Stimulated activated CD8-positive, alpha-beta memory T cell treated with anti-CD3 and anti-CD28 coated beads, Interleukin-15, amount 100 ng/mL, for 4 hours (primary cell): ENCODE data around the gene ETFRF1.

Experiments used
- DNase-seq, 2 donors: peaks; one replicate each; pipeline ENCODE4 v3.0.0-alpha.2; 2020; ENCODE audit warnings: low read depth in 2 of 2

ETFRF1 gene

GRCh38 chr12:25213338-25213737 is 18.3 kb downstream of the ETFRF1 start:
- no peak for DNase-seq

DNA sequence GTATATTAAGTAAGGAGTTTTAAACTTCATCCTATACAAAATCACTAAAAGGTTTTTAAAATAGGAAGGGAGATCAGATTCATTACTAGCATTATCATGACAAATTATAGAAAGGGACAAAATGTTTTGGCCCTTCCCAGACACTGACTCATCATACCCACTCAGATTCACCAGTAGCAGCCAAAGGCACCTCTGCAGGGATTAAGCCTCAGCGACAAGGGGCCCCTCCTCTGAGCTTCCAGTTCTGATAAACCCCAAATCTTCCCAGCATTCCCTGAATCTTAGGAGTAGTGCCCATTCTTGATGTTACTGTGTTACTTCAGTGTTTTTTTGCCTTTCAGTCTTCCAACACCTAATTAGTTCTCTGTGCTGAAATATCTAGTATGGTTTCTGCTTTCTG is 41.2 kb downstream of the ETFRF1 start:
- DNase-seq, result no peak

DNA sequence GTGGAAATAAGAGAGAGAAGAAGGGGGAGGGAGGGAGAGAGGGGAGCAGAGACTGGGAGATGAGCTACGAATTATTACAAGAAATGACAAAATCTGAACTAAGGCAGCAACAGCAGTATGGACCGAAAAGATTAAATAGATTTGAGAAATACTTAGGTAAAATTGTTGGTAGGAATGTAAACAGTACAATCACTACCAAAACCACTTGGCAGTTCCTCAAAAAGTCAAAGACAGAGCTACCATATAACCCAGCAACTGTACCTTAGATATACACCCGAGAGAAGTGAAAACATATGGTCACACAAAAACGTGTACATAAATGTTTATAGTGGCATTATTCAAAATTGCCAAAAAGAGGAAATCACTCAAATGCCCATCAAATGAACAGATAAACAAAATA is 41.6 kb downstream of the ETFRF1 start:
- no peak for DNase-seq

DNA sequence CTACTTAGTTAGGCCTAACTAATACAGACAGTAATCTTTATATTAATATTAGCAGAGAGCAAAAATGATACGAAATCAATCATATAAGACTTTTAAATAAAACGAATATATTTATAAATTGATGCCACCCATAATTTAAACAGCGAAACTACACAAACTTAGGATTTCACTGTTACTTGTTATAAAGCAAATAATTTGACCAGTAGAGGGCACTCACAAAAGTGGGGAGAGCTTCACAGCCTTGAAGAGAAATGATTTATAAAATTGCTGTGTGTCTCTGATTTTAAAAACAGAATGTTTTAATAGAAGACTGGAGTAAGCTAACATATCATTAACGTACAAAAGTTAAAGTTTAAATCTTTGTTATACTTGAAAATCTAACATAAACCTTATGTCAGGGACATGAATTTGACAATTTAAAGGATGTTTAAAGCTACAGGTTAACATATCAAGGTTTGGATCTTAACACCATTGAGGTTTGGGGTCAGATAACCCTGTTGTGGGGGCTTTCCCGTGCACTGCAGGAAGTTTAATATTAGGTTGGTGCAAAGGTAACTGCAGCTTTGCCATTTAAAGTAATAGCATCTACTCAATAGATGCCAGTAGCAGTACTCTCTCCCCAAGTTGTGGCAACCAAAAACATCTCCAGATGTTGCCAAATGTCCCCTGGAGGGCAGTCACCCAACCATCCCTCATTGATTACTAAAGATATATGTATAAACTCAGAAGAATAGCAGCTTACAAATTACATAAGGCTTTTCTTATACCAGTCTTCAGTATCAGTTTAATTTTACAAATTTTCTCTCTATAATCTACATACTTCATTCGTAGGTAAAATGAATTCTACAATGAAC is 46.4 kb downstream of the ETFRF1 start:
- DNase-seq, result no peak

- DNase-seq, result no peak
Measured at GRCh38 chr12:25242981-25243679, 48.1 kb downstream of the ETFRF1 start.

- DNase-seq, result no peak
Measured at GRCh38 chr12:25243680-25243990, 48.6 kb downstream of the ETFRF1 start.

- no peak for DNase-seq
Measured at GRCh38 chr12:25245491-25245890, 50.5 kb downstream of the ETFRF1 start.

GRCh38 chr12:25248137-25248536 is 53.1 kb downstream of the ETFRF1 start:
- no peak for DNase-seq

DNA sequence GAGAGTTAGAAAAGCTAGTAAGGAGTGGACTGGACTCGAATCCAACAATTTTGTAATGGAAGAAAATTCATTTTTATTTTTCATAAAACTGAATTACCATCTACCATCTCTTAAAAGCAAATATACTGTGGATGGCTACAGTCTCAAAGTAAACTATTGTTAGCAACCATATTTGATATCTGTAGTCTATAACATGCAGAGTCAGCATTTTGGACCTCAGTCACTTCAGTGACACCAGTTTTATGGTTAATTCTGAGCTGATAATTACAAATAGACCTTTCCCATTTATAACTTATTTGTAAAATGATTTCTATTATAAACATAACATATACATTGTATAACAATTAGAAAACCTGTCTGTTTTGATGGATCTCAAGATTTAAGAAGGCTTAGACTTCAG is 53.7 kb downstream of the ETFRF1 start:
- no peak for DNase-seq

- peak; percentile 7 to 21 for DNase-seq
Measured at GRCh38 chr12:25249931-25250738, 55.1 kb downstream of the ETFRF1 start.

GRCh38 chr12:25250744-25251730 is 56.0 kb downstream of the ETFRF1 start, which contains the start of gene KRAS:
Gene KRAS (minus strand): TSS chr12:25250929.
- DNase-seq, result peak; percentile 80 to 82

GRCh38 chr12:25251769-25252168 is 56.7 kb downstream of the ETFRF1 start:
- DNase-seq, result no peak

DNA sequence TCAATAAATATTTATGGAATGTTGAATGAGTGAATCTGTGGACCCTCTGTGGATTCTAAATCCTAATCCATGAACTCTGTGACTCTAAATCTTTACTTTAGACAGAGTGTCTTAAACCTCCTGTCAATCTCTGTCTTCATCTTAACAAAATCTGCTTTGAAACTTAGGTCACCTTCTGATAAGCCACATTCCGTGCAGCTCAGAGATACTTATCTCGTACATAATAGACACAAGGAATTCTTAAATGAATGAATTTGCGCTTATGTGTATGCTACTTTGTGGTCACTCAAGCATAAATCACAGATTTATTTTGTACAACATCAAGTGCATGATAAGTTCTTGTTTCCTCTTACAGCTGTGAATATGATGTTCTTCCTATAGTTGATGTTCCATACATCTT is 57.9 kb downstream of the ETFRF1 start:
- no peak for DNase-seq

DNA sequence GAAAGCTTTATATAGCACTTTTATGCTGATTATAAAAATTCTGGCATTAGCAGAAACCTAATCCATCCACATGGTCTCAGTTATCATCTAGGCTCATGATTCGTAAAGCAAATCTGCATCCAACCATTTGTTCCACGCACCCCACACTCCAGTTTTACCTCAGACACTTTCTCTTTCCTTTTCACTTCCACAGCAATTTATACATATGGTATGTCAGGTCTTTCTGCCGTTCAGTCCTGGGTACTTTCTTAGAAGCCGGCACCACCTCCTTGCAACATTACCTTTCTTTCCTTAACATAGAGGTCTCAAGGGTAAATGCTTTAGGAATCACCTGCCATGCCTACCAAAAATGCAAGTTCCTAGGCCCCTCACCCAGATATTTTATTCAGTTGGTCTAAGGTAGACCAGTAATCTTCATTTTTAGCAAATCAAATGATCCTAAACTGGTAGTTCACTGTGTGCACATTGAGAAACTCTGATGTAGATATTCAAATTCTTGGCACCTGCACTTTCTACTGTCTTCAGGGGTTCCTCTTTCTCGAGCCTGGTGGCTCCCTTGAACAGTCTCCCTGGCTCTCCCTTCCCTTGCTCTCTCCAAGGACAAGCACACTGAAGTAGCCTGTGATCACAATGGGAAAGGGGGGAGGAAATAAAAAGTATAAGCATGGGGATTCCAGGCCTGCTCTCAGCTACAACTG is 58.5 kb downstream of the ETFRF1 start:
- no peak for DNase-seq

DNA sequence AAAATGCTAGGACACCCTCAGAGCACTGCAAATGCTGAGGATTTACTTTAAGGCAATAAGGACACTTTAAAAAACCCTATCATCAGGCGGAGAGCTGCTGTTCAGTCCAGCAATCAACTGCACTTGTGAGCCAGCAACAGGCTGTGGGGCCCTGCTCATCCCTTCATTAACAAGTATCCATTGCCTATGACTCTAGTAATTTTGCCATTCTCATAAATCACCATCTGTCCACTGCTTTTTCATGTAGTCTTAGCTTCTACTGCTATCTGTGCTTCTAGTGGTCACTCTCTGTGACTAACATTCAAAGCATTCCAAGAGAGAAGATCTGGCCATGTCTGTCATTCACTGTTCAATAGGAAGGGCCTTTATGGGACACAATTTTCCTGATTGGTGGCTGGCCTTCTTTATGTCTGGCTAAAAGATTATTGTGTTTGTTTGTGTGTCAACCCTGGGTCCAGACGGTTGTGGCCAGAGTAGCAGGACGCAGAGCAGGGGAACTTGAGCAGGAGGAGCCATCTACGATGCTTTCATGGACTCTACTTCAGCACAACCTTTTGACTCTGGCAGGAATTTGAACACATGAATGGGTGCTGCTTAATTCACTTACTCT is 59.3 kb downstream of the ETFRF1 start:
- DNase-seq, result no peak
